ENCODE data around the gene CCDC194.

- TF ChIP-seq CTCF (IDR thresholded peaks at IDR 0.05) (peak in 4 of 5 experiments; percentile 17 to 22 (median 20)), POLR2AphosphoS5 (IDR thresholded peaks at IDR 0.05) (no peak), EP300 (IDR thresholded peaks at IDR 0.05; ENCODE audit: low read depth) (no peak), POLR2A (IDR thresholded peaks at IDR 0.05) (no peak)
Observed at GRCh38 chr19:17441241-17442021, 47.4 kb upstream of the CCDC194 start.
